COR-L47 (cell line): Measurements from ENCODE around the gene TBC1D3H.
"Not testable (repeated sequence)": the region's sequence is repeated elsewhere in the genome, so short reads cannot be mapped to it uniquely, and the experiment has no call there.

Source experiments
- DNase-seq: peaks from one replicate; lab custom pipeline; 2025; lab: John Stamatoyannopoulos, UW

Gene TBC1D3H

DNA sequence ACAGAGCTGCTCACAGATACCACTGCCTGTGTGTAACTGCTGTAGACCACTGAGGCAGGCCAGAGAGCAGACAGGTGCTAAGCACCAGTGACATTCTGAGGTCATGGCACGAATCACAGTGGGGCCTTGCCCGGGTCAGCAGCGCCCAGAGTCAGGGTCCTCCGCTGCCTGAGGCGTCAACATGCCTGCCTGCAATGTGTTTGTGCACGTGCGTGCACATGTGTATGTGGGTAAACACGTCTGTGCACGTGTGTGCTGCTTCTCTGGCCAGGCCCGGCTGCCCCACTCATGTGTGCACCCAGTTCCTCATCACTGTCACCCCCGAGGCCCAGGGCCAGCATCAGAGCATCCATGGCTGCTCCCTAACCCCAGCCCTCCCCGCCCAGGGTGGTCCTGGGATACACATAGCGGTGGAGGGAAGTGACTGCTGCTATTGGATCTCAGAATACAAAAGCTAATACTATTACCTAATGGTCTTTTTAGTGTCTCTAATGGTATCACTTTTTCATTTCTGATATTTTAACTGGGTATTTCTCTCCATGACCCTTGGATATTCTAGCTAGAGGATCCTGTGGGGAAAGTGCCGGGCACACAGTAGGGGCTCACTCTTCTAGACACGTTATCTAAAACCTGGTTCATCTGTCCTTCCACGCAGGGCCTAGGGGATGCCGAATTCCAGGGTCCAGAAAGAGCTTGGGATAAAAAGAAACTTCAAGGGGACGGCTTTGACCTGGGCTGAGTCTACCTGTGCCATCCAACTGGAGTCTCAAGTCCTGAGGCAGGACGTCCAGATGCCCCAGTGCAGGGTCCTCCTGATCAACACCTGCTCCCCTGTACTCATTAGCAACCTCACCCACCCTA is at the start of gene TBC1D3H:
Gene TBC1D3H, minus strand, starts transcription at position 51 of the 861 bp plus-strand sequence. CDS start 1,540 bp downstream, outside the sequence.
- not testable (repeated sequence) for DNase-seq

DNA sequence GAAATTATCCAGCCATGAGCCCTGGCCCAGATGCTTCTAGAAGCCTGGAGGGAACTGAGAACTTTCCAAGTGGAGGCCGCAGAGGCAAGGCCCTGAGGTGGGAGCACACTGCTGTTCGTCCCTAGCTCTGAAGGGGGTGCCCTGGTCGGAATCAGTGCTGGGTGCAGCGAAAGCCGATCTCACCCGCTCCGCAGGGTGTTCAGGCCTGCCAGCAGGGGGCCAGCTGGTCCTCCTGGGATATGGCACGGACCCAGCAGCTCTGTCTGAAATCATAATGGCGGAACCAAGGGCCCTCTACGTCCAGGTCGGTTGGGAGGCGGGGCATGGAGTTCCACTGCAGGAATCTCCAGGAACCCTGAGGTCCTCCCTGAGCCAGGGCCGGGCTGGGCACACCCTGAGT is 40.7 kb upstream of the TBC1D3H start:
- not testable (repeated sequence) for DNase-seq

DNA sequence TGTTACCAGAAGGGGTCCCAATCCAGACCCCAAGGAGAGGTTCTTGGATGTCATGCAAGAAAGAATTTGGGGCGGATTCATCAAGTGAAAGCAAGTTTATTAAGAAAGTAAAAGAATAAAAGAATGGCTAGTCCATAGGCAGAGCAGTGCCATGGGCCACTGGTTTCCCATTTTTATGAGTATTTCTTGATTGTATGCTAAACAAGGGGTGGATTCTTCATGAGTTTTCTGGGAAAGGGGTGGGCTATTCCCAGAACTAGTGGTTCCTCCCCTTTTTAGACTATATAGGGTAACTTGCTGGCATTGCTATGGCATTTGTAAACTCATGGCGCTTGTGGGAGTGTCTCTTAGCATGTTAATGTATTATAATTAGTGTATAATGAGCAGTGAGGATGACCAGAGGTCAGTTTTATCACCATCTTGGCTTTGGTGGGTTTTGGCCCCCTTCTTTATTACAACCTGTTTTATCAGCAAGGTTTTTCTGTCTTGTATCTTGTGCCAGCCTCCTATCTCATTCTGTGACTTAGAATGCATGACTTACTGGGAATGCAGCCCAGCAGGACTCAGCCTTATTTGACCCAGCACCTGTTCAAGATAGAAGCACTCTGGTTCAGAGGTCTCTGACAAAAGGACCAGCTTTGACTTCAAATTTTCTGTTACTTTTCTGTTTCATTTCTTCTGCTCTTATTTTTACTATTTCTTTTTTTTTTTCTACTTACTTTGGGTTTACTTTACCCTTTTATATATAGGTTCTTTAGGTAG is 27.1 kb upstream of the TBC1D3H start:
- not testable (repeated sequence) for DNase-seq

DNA sequence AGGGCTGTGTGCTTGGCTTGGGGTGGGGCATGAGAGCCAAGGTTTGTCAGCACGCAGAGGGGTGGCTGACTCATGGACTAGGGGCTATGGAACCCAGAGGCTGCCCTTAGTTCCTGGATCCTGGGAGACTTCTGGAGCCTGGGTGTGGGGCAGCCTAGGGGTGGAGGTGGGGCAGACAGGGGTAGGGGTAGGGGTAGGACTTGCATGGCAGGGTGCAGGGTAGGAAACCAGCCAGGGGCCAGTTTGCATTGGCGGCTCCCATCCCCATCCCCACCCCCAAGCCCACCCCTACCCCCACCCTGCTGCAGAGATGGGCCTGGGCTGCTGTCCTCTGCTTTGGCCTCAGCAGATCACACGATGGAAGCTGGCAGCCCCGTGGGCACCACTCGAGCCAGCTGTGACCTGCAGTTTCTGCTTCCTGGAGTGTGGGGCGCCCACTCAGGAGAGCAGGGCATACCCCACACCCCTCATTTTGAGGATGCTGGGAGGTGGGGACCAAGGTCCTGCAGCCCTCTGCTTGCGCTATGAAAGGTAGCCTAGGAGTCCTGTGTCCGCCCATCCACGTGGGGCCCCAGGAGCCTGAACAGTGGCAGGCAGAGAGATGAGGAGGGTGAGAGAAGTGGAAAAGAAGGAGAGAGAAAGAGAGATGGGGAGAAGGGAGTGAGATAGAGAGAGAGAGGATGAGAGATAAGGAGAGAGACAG is 2.9 kb upstream of the TBC1D3H start:
- DNase-seq = not testable (repeated sequence)

DNA sequence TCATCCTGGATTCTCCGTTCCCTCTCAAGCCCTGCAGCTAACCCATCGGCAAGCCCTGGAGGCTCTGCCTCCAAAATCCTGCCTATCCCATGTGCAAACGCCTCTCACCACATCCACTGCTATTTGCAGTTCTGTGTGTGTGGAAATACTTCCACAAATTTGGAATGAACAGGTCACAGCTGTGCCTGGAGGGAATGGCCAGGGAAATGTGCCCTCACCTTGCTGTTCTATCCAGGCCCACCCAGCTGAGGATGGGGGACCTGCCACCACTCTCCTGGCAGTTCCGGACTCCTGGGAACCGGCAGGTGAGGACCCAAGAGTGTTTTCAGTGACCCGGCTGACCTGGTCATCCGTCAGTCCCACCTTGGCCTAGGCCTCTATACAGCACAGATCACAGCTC is 12.3 kb downstream of the TBC1D3H start:
- not testable (repeated sequence) for DNase-seq

DNA sequence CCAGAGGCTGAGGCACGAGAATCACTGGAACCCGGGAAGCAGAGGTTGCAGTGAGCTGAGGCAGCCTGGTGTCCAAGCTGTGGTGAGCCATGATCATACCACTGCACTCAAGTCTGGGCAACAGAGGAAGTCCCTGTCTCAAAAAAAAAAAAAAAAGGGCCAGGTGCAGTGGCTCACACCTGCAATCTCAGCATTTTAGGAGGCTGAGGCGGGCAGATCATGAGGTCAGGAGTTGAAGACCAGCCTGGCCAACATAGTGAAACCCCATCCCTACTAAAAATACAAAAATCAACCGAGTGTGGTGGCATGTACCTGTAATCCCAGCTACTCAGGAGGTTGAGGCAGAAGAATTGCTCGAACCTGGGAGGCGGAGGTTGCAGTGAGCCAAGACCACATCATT is 25.7 kb downstream of the TBC1D3H start:
- DNase-seq = not testable (repeated sequence)
